ENCODE measurements around the gene WWOX.

WWOX gene

DNA sequence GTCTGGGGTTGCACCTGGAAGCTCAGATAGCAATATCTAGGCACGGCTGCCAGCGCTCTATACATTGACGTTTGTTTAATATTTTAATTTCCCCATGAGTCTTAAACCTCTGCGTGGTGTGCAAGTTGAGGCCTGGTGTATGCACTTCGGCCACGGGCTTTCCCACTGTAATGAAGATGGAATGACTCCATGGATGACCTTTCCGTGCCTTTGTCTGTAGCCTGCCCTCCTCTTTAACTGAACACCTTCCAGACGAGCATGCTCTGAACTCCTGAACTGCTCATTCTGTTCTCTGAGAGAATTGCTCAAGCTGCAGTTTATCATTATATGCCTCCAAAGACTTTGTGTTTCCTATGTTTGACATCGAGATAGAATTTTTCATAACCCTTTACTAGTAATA lies 438.8 kb downstream of the WWOX start:
- no peaks in the 10 kb centered on the region for H3K27me3 ChIP-seq (ENCODE audit: insufficient read depth, low read length, poor library complexity)
- TF ChIP-seq, protein P1, sequence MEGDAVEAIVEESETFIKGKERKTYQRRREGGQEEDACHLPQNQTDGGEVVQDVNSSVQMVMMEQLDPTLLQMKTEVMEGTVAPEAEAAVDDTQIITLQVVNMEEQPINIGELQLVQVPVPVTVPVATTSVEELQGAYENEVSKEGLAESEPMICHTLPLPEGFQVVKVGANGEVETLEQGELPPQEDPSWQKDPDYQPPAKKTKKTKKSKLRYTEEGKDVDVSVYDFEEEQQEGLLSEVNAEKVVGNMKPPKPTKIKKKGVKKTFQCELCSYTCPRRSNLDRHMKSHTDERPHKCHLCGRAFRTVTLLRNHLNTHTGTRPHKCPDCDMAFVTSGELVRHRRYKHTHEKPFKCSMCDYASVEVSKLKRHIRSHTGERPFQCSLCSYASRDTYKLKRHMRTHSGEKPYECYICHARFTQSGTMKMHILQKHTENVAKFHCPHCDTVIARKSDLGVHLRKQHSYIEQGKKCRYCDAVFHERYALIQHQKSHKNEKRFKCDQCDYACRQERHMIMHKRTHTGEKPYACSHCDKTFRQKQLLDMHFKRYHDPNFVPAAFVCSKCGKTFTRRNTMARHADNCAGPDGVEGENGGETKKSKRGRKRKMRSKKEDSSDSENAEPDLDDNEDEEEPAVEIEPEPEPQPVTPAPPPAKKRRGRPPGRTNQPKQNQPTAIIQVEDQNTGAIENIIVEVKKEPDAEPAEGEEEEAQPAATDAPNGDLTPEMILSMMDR (IDR thresholded peaks at IDR 0.05; ENCODE audit: borderline replicate concordance, extremely low read depth, low read length, poor library complexity, severe bottlenecking) = no peak
- no peak for TF ChIP-seq EZH2 (IDR thresholded peaks at IDR 0.05; ENCODE audit: borderline replicate concordance, low read depth, low read length, severe bottlenecking)
- H4K20me1 ChIP-seq (ENCODE audit: insufficient read depth, low read length) = no peaks in the 10 kb centered on the region
- no peak overlapping the region for H3K4me3 ChIP-seq (ENCODE audit: low read depth in 1 of 2, low read length in 2 of 2)
- no peaks in the 10 kb centered on the region for H3K9me3 ChIP-seq (ENCODE audit: insufficient read depth, low read length, severe bottlenecking)
- no peak overlapping the region for H3K9ac ChIP-seq (ENCODE audit: low read depth, low read length)
- H3K36me3 ChIP-seq (ENCODE audit: insufficient read depth, low read length) = no peaks in the 10 kb centered on the region
- no peak overlapping the region for H3K27ac ChIP-seq (ENCODE audit: low read length)
- DNase-seq = no peak
- no peak overlapping the region for H3K4me2 ChIP-seq (ENCODE audit: insufficient read depth, low read length)
- no peak overlapping the region for H2AFZ ChIP-seq (ENCODE audit: low read depth, low read length)
- no peaks in the 10 kb centered on the region for H3K4me1 ChIP-seq (ENCODE audit: insufficient read depth, low read length)
- no peaks in the 10 kb centered on the region for H3K79me2 ChIP-seq (ENCODE audit: insufficient read depth, low read length)
- ATAC-seq (ENCODE audit: insufficient read depth, low read depth) = no peak

DNA sequence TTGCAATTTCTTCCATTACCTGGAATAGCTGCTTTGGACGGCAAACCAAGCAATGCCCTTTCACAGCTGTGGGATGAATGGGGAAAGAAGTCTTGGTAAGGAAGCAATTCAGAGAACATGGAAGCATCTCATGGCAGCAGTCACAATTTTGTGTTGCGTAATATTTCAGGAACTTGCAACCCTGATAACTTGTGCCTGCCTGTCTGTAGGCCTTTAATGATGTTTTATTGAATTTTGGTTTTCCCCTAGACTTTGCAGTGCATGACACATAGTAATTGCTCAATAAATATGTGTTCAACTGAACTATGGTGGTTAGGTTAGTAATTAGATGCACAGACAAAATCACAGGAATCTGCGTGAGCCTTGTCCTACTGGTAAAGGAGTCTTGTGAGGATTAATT lies 439.5 kb downstream of the WWOX start:
- H3K27me3 ChIP-seq (ENCODE audit: insufficient read depth, low read length, poor library complexity) = no peaks in the 10 kb centered on the region
- H4K20me1 ChIP-seq (ENCODE audit: insufficient read depth, low read length) = no peaks in the 10 kb centered on the region
- no peak overlapping the region for H3K27ac ChIP-seq (ENCODE audit: low read length)
- no peaks in the 10 kb centered on the region for H3K79me2 ChIP-seq (ENCODE audit: insufficient read depth, low read length)
- no peak overlapping the region for H3K4me2 ChIP-seq (ENCODE audit: insufficient read depth, low read length)
- DNase-seq = no peak
- no peak overlapping the region for H3K9ac ChIP-seq (ENCODE audit: low read depth, low read length)
- ATAC-seq (ENCODE audit: insufficient read depth, low read depth) = no peak
- TF ChIP-seq, protein P1 (IDR thresholded peaks at IDR 0.05; ENCODE audit: borderline replicate concordance, extremely low read depth, low read length, poor library complexity, severe bottlenecking) = no peak
- H2AFZ ChIP-seq (ENCODE audit: low read depth, low read length) = no peak overlapping the region
- H3K9me3 ChIP-seq (ENCODE audit: insufficient read depth, low read length, severe bottlenecking) = no peaks in the 10 kb centered on the region
- no peaks in the 10 kb centered on the region for H3K36me3 ChIP-seq (ENCODE audit: insufficient read depth, low read length)
- H3K4me1 ChIP-seq (ENCODE audit: insufficient read depth, low read length) = no peaks in the 10 kb centered on the region
- H3K4me3 ChIP-seq (ENCODE audit: low read depth in 1 of 2, low read length in 2 of 2) = no peak overlapping the region

DNA sequence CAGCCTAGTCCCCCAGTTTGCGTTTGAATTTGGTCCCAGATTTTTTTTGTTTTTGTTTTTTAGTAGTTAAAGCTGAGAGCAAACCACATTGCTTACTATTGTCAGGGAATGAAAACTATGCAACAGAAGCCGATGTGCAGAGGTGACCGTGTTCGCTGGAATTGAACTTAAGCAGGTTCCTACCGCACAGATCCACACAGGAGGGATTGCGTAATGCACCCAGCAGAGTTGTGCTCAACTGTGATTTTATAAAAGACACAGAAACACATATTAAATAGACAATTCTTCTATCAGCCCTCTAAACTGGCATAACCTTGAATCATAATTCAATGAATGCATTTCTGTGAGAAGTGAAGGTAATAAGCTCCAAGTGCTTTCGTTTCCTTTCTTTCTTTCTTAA lies 443.0 kb downstream of the WWOX start:
- Histone ChIP-seq H3K27ac (ENCODE audit: low read length) (no peak overlapping the region), H3K9me3 (ENCODE audit: insufficient read depth, low read length, severe bottlenecking) (no peaks in the 10 kb centered on the region), H3K36me3 (ENCODE audit: insufficient read depth, low read length) (no peaks in the 10 kb centered on the region), H3K4me2 (ENCODE audit: insufficient read depth, low read length) (no peak overlapping the region), H3K9ac (ENCODE audit: low read depth, low read length) (no peak overlapping the region), H3K79me2 (ENCODE audit: insufficient read depth, low read length) (no peaks in the 10 kb centered on the region), H3K27me3 (ENCODE audit: insufficient read depth, low read length, poor library complexity) (no peaks in the 10 kb centered on the region), H2AFZ (ENCODE audit: low read depth, low read length) (no peak overlapping the region), H3K4me3 (ENCODE audit: low read depth in 1 of 2, low read length in 2 of 2) (no peak overlapping the region), H4K20me1 (ENCODE audit: insufficient read depth, low read length) (no peaks in the 10 kb centered on the region), H3K4me1 (ENCODE audit: insufficient read depth, low read length) (no peaks in the 10 kb centered on the region)
- no peak for DNase-seq
- TF ChIP-seq EZH2 (IDR thresholded peaks at IDR 0.05; ENCODE audit: borderline replicate concordance, low read depth, low read length, severe bottlenecking) = no peak
- TF ChIP-seq, protein P1 (IDR thresholded peaks at IDR 0.05; ENCODE audit: borderline replicate concordance, extremely low read depth, low read length, poor library complexity, severe bottlenecking) = no peak
- ATAC-seq (ENCODE audit: insufficient read depth, low read depth) = no peak

DNA sequence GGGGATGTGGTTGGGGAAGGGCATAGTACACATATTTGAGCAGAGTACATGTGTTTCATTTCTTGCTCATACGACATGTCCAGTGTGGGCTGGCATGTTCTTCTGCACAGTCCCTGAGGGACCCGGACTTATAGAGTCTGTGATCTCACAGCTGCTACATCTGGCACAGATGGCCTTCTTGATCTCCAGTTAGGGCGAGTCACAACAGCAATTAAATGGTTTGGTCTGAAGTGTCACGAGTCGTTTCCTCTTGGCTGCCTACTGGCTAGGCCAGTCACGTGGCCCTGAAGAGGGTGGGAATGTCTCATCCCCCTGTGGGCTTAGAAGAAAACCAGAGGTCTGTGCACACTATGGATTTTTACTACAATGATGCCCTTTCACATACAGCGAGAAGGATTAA lies 443.6 kb downstream of the WWOX start:
- H3K79me2 ChIP-seq (ENCODE audit: insufficient read depth, low read length) = no peaks in the 10 kb centered on the region
- peak; percentile 8 for DNase-seq
- no peaks in the 10 kb centered on the region for H3K4me1 ChIP-seq (ENCODE audit: insufficient read depth, low read length)
- H3K27ac ChIP-seq (ENCODE audit: low read length) = no peak overlapping the region
- H3K4me3 ChIP-seq (ENCODE audit: low read depth in 1 of 2, low read length in 2 of 2) = no peak overlapping the region
- no peak overlapping the region for H3K4me2 ChIP-seq (ENCODE audit: insufficient read depth, low read length)
- H3K9ac ChIP-seq (ENCODE audit: low read depth, low read length) = no peak overlapping the region
- H3K36me3 ChIP-seq (ENCODE audit: insufficient read depth, low read length) = no peaks in the 10 kb centered on the region
- no peaks in the 10 kb centered on the region for H4K20me1 ChIP-seq (ENCODE audit: insufficient read depth, low read length)
- ATAC-seq (ENCODE audit: insufficient read depth, low read depth) = 0 out of 3 replicates have a peak, but pooled peaks have one; percentile 22
- no peak for TF ChIP-seq EZH2 (IDR thresholded peaks at IDR 0.05; ENCODE audit: borderline replicate concordance, low read depth, low read length, severe bottlenecking)
- no peaks in the 10 kb centered on the region for H3K27me3 ChIP-seq (ENCODE audit: insufficient read depth, low read length, poor library complexity)
- no peak overlapping the region for H2AFZ ChIP-seq (ENCODE audit: low read depth, low read length)
- no peaks in the 10 kb centered on the region for H3K9me3 ChIP-seq (ENCODE audit: insufficient read depth, low read length, severe bottlenecking)
